ENCODE measurements around the gene FOXO6.

The FOXO6 gene

DNA sequence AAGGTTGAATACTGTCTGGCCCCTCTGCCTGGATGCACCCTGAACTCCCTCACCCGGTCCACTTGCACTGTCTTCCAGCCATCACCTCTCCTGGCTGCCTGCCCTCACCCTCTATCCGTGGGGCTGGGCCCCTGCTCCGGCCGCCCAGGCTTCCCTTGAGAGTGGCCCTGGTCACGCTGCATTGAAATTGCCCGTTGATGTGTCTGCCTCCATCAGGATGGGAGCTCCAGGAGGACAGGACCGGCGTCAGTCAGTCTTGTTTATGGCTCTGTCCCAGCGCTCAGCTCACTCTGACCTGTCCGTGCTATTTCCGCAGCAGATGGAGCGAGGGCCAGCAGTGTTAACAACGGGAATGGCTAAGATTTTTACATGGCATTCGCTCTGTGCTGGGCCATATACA lies 34.9 kb downstream of the FOXO6 start:
- Histone ChIP-seq H3F3A (ENCODE audit: insufficient read depth, low read length) (no peaks in the 10 kb centered on the region), H3K36me3 (ENCODE audit: insufficient read depth, low read length) (no peaks in the 10 kb centered on the region), H3K4me1 (ENCODE audit: insufficient read depth, low read length, severe bottlenecking) (no peaks in the 10 kb centered on the region), H3K9me2 (ENCODE audit: low read depth, low read length) (no peaks in the 10 kb centered on the region), H3K27ac (ENCODE audit: low read depth, low read length, poor library complexity, severe bottlenecking) (no peak overlapping the region), H3K27me3 (ENCODE audit: insufficient read depth, low read length) (0 out of 2 replicates have a peak, but pooled peaks cover 4% of the 10 kb centered on the region), H4K20me1 (ENCODE audit: insufficient read depth, low read length) (no peaks in the 10 kb centered on the region), H3K9me3 (ENCODE audit: low read length) (no peaks in the 10 kb centered on the region), H3K79me2 (ENCODE audit: insufficient read depth, low read length) (no peaks in the 10 kb centered on the region), H2AFZ (ENCODE audit: low read length) (no peak overlapping the region), H3K4me3 (ENCODE audit: low read depth, low read length, poor library complexity, severe bottlenecking) (no peak overlapping the region), H3K9ac (ENCODE audit: low read length) (no peak overlapping the region), H3K4me2 (ENCODE audit: low read length) (no peak overlapping the region)
- TF ChIP-seq EZH2 (IDR thresholded peaks at IDR 0.05; ENCODE audit: borderline replicate concordance, low read length) = no peak
- TF ChIP-seq, protein P1, sequence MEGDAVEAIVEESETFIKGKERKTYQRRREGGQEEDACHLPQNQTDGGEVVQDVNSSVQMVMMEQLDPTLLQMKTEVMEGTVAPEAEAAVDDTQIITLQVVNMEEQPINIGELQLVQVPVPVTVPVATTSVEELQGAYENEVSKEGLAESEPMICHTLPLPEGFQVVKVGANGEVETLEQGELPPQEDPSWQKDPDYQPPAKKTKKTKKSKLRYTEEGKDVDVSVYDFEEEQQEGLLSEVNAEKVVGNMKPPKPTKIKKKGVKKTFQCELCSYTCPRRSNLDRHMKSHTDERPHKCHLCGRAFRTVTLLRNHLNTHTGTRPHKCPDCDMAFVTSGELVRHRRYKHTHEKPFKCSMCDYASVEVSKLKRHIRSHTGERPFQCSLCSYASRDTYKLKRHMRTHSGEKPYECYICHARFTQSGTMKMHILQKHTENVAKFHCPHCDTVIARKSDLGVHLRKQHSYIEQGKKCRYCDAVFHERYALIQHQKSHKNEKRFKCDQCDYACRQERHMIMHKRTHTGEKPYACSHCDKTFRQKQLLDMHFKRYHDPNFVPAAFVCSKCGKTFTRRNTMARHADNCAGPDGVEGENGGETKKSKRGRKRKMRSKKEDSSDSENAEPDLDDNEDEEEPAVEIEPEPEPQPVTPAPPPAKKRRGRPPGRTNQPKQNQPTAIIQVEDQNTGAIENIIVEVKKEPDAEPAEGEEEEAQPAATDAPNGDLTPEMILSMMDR (IDR thresholded peaks at IDR 0.05; ENCODE audit: low read length) = no peak

DNA sequence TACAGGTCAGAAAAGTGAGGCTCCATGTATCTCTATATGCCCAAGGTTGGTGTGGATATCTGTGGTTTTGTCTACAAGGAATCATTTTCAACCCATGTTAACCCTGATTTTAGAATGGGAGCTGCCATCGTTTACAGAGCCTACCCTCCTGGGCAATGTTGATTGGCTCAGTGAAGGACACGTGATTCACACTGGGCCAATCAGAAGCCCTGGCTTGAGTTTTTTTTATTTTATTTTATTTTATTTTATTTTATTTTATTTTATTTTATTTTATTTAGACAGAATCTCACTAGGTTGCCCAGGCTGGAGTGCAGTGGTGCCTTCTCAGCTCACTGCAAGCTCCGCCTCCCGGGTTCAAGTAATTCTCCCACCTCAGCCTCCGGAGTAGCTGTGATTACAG lies 35.8 kb downstream of the FOXO6 start:
- no peaks in the 10 kb centered on the region for H3K36me3 ChIP-seq (ENCODE audit: insufficient read depth, low read length)
- no peaks in the 10 kb centered on the region for H3K79me2 ChIP-seq (ENCODE audit: insufficient read depth, low read length)
- no peaks in the 10 kb centered on the region for H3K4me1 ChIP-seq (ENCODE audit: insufficient read depth, low read length, severe bottlenecking)
- no peak overlapping the region for H3K27ac ChIP-seq (ENCODE audit: low read depth, low read length, poor library complexity, severe bottlenecking)
- no peaks in the 10 kb centered on the region for H4K20me1 ChIP-seq (ENCODE audit: insufficient read depth, low read length)
- no peak for TF ChIP-seq EZH2 (IDR thresholded peaks at IDR 0.05; ENCODE audit: borderline replicate concordance, low read length)
- TF ChIP-seq, protein P1 (IDR thresholded peaks at IDR 0.05; ENCODE audit: low read length) = no peak
- no peak overlapping the region for H3K9ac ChIP-seq (ENCODE audit: low read length)
- H2AFZ ChIP-seq (ENCODE audit: low read length) = no peak overlapping the region
- no peaks in the 10 kb centered on the region for H3K9me3 ChIP-seq (ENCODE audit: low read length)
- H3F3A ChIP-seq (ENCODE audit: insufficient read depth, low read length) = no peaks in the 10 kb centered on the region
- no peak overlapping the region for H3K4me2 ChIP-seq (ENCODE audit: low read length)
- H3K27me3 ChIP-seq (ENCODE audit: insufficient read depth, low read length) = 0 out of 2 replicates have a peak, but pooled peaks cover 4% of the 10 kb centered on the region
- H3K9me2 ChIP-seq (ENCODE audit: low read depth, low read length) = no peaks in the 10 kb centered on the region
- H3K4me3 ChIP-seq (ENCODE audit: low read depth, low read length, poor library complexity, severe bottlenecking) = no peak overlapping the region

DNA sequence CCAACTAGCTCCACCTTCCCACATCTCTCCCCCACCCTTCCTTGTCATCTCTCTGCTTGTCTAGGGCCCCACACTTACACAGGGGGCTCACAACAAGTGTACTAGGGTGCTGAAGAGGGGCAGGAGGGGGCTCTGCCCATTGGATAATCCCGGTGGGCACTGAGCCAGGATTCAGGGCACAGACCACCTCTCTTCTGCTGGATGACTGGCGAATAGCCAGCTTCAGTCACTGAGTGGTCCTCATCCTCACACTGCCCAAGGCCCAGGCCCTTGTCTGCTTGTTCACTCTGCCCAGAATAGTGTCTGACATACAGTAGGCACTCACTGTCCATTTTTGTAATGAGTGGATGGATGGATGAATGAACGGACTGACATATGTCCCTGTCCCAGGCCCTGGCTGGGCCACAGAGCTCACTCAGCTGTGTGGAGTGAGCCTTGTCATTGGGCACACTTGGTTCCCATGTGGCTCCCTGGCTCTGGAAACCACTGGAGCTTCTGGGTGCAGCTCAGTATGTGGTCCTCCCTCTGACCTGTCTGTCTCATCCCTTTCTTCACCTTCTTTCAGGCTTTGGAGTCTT lies 36.6 kb downstream of the FOXO6 start:
- no peaks in the 10 kb centered on the region for H3K4me1 ChIP-seq (ENCODE audit: insufficient read depth, low read length, severe bottlenecking)
- no peak overlapping the region for H2AFZ ChIP-seq (ENCODE audit: low read length)
- no peaks in the 10 kb centered on the region for H3K79me2 ChIP-seq (ENCODE audit: insufficient read depth, low read length)
- H3K4me3 ChIP-seq (ENCODE audit: low read depth, low read length, poor library complexity, severe bottlenecking) = no peak overlapping the region
- 0 out of 2 replicates have a peak, but pooled peaks cover 4% of the 10 kb centered on the region for H3K27me3 ChIP-seq (ENCODE audit: insufficient read depth, low read length)
- no peak overlapping the region for H3K27ac ChIP-seq (ENCODE audit: low read depth, low read length, poor library complexity, severe bottlenecking)
- H3K4me2 ChIP-seq (ENCODE audit: low read length) = no peak overlapping the region
- TF ChIP-seq, protein P1 (IDR thresholded peaks at IDR 0.05; ENCODE audit: low read length) = no peak
- no peak for TF ChIP-seq EZH2 (IDR thresholded peaks at IDR 0.05; ENCODE audit: borderline replicate concordance, low read length)
- no peaks in the 10 kb centered on the region for H4K20me1 ChIP-seq (ENCODE audit: insufficient read depth, low read length)
- H3F3A ChIP-seq (ENCODE audit: insufficient read depth, low read length) = no peaks in the 10 kb centered on the region
- no peaks in the 10 kb centered on the region for H3K36me3 ChIP-seq (ENCODE audit: insufficient read depth, low read length)
- H3K9ac ChIP-seq (ENCODE audit: low read length) = no peak overlapping the region
- no peaks in the 10 kb centered on the region for H3K9me2 ChIP-seq (ENCODE audit: low read depth, low read length)
- no peaks in the 10 kb centered on the region for H3K9me3 ChIP-seq (ENCODE audit: low read length)
